Suppressor macrophage treated with lipopolysaccharide for 1 hour (primary cell): ENCODE data around the gene GPR32.
A peak's percentile ranks its signal among the peaks of the same experiment; 100 is the strongest.
"Not testable (repeated sequence)": the region's sequence is repeated elsewhere in the genome, so short reads cannot be mapped to it uniquely, and the experiment has no call there.

ENCODE experiments used
- DNase-seq, 3 donors: peaks; one replicate each; pipeline ENCODE4 v3.0.0-alpha.2; 2020 to 2022

The GPR32 gene

GRCh38 chr19:50749490-50749889 is 20.8 kb upstream of the GPR32 start:
- DNase-seq = no peak

DNA sequence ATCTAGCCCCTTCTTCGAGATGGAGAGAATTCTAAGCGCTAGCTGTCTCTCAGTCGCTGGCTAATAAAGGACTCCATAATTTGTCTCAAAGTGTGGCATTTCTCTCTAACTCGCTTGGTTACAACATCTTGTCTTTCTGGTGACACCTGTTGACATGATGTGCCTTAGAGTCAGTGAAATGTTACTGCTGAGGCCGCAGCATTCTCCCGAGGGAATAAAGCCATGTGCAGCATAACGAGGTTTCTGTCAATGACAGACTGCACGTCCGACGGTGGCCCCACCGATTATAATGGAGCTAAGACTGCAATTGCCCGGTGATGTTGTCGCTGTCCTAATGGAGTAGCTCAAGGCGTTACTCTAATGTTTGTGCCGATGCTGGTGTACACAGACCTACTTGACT is 20.3 kb upstream of the GPR32 start:
- DNase-seq = no peak

DNA sequence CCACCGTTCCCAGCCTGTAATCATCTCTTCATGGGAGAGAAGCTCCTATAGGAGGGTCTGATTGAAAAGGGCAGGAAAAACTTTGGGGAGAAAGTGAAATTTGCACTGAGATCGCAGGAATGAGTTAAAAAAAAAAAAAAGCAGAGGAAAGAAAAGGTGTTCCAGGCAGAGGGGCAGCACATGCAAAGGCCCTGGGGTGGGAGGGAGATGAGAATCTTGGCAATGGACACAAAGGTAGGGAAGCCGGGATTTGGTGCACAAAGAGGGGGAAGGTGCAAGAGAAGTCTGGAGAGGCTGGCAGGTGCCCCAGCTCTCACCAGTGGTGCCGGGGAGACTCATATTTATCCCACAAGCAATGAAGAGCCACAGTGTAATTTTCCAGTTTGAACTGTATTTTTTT is 16.4 kb upstream of the GPR32 start:
- no peak for DNase-seq

GRCh38 chr19:50756244-50756643 is 14.0 kb upstream of the GPR32 start:
- DNase-seq = not testable (repeated sequence)

GRCh38 chr19:50757624-50758023 is 12.6 kb upstream of the GPR32 start:
- not testable (repeated sequence) for DNase-seq

GRCh38 chr19:50759076-50759475 is 11.2 kb upstream of the GPR32 start:
- not testable (repeated sequence) for DNase-seq

DNA sequence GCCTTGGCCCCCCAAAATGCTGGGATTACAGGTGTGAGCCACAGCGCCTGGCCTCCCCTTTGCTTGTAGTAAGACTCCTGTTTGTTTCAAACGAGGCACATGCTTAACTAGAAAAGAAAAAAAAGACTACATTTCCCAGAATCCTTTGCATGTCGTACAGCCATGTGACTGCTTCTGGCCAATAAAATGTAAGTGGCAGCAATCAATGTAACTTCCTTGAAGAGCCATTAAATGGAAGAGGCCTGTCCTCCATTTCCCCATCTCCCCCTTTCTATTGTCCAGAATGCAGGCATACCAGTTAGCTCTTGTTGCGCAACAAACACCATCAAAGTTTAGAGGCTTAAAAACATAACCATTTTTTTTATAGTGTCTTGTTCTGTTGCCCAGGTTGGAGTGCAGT is 10.4 kb upstream of the GPR32 start:
- DNase-seq = peak; percentile 7 to 29 (median 16)

GRCh38 chr19:50761501-50761900 is 8.8 kb upstream of the GPR32 start:
- DNase-seq = not testable (repeated sequence)

- DNase-seq = not testable (repeated sequence)
Observed at GRCh38 chr19:50763521-50763920, 6.7 kb upstream of the GPR32 start.

GRCh38 chr19:50764409-50764808 is 5.9 kb upstream of the GPR32 start:
- DNase-seq = no peak

- DNase-seq = not testable (repeated sequence)
Observed at GRCh38 chr19:50766746-50767145, 3.5 kb upstream of the GPR32 start.

- not testable (repeated sequence) for DNase-seq
Observed at GRCh38 chr19:50767263-50767662, 3.0 kb upstream of the GPR32 start.

DNA sequence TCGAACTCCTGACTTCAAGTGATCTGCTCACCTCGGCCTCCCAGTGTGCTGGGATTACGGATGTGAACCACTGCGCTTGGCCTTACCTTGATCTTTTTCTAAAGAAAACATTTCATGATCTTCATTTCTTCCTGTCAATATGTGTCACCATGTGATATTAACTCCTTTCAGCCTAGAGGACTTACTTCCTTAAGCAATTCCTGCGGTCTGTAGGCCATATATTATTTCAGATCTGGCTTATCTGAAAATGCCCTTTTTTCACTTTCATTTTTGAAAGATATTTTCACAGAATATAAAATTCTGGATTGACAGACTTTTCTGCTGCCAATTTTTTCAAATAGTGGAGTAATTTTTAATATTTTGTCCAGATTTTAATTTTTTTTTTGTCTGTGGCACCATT is 2.0 kb upstream of the GPR32 start:
- DNase-seq = no peak

DNA sequence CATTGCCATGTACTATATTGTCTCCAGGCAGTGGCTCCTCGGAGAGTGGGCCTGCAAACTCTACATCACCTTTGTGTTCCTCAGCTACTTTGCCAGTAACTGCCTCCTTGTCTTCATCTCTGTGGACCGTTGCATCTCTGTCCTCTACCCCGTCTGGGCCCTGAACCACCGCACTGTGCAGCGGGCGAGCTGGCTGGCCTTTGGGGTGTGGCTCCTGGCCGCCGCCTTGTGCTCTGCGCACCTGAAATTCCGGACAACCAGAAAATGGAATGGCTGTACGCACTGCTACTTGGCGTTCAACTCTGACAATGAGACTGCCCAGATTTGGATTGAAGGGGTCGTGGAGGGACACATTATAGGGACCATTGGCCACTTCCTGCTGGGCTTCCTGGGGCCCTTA is 624 bp downstream of the GPR32 start:
- no peak for DNase-seq

- DNase-seq = peak in 2 of 3 donors; percentile 5 to 14
Observed at GRCh38 chr19:50772476-50772875, 2.2 kb downstream of the GPR32 start.

GRCh38 chr19:50772912-50773311 is 2.6 kb downstream of the GPR32 start:
- not testable (repeated sequence) for DNase-seq

- not testable (repeated sequence) for DNase-seq
Observed at GRCh38 chr19:50773454-50773853, 3.2 kb downstream of the GPR32 start.

- DNase-seq = no peak
Observed at GRCh38 chr19:50776131-50776530, 5.9 kb downstream of the GPR32 start.

DNA sequence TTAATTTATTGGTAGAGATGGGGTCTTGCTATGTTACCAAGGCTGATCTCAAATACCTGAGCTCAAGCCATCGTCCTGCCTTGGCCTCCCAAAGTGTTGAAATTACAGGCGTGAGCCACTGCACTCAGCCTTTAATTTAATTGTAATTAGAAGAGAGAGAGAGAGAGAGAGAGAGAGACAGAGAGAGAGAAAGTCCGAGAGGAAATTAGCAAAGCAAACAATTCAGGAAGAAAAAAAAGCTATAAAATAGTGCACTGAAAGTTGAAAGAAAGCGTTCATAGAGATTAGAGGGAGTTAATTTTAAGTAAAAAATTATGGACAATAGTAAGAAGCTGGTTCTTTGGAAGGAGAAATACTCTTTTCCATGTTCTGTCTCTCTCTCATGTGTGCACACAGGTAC is 7.0 kb downstream of the GPR32 start:
- DNase-seq = no peak

GRCh38 chr19:50777830-50778303 is 7.6 kb downstream of the GPR32 start:
- DNase-seq = peak; percentile 45 to 73 (median 60)

GRCh38 chr19:50778906-50779430 is 8.7 kb downstream of the GPR32 start:
- DNase-seq = no peak

DNA sequence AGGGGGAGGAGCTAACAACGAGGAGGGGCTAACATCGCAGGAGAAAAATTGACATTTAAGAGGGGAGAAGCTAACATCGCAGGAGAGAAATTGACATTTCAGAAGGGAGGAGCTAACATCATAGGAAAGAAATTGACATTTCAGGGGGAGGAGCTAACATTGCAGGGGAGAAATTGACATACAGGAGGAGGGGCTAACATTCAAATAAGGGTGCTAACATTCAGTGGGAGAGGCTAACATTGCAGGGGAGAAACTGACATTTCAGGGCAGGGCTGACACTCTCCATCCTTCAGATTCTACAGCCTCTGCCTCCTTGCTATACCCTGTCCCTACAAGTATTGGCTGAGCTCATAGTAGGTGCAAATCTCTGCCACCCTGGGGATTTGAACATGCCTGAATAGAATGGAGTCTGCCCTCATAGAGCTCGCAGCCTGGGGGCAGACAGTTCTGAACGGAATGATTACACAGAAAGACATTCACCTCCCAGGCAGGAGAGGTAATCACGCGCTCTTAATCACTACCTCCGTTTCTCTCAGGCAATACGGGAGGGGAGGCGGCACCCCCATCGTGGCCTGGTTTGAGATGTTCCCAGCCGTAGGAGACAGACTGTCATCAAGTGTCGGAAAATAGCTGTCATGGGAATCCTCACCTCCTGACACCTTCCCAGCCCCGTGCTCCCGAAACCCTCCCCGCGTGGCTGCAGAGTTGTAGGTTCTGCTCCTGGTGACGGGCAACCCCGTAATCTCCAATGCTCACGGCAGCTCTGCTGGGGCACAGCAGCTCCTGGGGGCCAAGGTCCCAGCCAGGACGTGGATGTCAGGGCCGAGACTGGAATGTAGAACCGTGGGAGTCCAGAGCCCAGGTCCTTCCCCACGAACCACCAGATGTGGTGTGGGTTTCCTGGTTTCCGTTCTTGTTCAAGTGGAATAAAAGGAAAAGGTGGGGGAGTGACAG is 9.5 kb downstream of the GPR32 start:
- no peak for DNase-seq

DNA sequence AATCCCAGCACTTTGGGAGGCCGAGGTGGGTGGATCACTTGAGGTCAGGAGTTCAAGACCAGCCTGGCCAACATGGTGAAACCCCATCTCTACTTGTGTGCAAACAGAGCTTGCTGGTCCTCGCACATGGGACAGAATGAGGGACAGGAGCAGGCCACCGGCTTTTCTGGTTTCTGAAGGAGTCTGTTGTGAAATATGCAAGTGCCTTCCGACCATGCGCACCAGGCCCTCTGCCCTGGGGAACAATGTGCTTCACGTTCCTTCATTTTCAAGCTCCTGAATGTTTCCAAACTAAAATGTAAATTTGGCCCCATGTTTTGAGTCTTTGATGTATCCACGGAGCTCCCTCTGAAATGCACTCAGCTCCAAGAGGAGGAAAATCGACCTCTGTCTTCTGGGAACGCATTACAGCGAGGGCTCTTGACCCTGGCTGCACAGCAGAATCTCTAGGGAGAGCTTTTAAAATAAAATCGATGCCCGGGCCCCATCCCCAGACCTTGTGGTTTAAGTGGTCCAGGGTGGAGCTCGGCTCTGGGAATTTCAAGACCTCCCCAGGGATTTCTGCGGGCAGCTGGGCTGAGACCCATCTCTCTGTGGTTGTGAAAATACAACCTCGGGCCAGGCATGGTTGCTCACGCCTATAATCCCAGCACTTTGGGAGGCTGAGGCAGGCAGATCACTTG is 10.6 kb downstream of the GPR32 start:
- no peak for DNase-seq

- DNase-seq = not testable (repeated sequence)
Observed at GRCh38 chr19:50783848-50784152, 13.5 kb downstream of the GPR32 start.
